Measurements from ENCODE around the gene ZIC1.

- TF ChIP-seq CTCF (IDR thresholded peaks at IDR 0.05; ENCODE audit: low read depth, low read length) (no peak), POLR2A (IDR thresholded peaks at IDR 0.05; ENCODE audit: extremely low read depth, insufficient read length) (no peak)
Measured at GRCh38 chr3:147394884-147395225, 14.3 kb upstream of the ZIC1 start.
